Kidney epithelial cell (primary cell): ENCODE measurements around the gene EML4. TPM values are rescaled to one million over a fixed set of nuclear protein-coding genes. Genes with fewer than 3 reads are reported as not detected.
"Not testable (repeated sequence)": the region's sequence is repeated elsewhere in the genome, so short reads cannot be mapped to it uniquely, and the experiment has no call there.

Source experiments
- DNase-seq: peaks from one replicate; pipeline ENCODE4 v3.0.0-alpha.2; 2010; ENCODE audit warnings: low read depth
- H3K27me3 ChIP-seq: 2 replicates; pipeline ENCODE4 v1.6.0; 2011; ENCODE audit warnings: low read length; ENCODE audit not compliant: control insufficient read depth, insufficient read depth
- H3K36me3 ChIP-seq: 2 replicates; pipeline ENCODE4 v1.5.1; 2011; ENCODE audit warnings: low read length; ENCODE audit not compliant: control insufficient read depth, insufficient read depth
- H3K4me3 ChIP-seq: 2 replicates; pipeline ENCODE4 v1.5.1; 2011; ENCODE audit warnings: low read depth, mild to moderate bottlenecking, control low read depth, low read length
- CTCF ChIP-seq: IDR thresholded peaks from 2 replicates; pipeline ENCODE4 v1.5.1; 2011; ENCODE audit warnings: mild to moderate bottlenecking, moderate library complexity, low read length, control low read depth, inconsistent platforms; ENCODE audit not compliant: insufficient read depth, poor library complexity, severe bottlenecking
- total RNA-seq: library from RNA; depleted of rRNA; stranded (reverse); fragments of >200 nt; gene quantifications from 2 replicates; pipeline ENCODE4 v1.2.3, GENCODE V29; 2015

The EML4 gene
- total RNA-seq, 1 donor from 2014 or later, result 33.8 TPM

DNA sequence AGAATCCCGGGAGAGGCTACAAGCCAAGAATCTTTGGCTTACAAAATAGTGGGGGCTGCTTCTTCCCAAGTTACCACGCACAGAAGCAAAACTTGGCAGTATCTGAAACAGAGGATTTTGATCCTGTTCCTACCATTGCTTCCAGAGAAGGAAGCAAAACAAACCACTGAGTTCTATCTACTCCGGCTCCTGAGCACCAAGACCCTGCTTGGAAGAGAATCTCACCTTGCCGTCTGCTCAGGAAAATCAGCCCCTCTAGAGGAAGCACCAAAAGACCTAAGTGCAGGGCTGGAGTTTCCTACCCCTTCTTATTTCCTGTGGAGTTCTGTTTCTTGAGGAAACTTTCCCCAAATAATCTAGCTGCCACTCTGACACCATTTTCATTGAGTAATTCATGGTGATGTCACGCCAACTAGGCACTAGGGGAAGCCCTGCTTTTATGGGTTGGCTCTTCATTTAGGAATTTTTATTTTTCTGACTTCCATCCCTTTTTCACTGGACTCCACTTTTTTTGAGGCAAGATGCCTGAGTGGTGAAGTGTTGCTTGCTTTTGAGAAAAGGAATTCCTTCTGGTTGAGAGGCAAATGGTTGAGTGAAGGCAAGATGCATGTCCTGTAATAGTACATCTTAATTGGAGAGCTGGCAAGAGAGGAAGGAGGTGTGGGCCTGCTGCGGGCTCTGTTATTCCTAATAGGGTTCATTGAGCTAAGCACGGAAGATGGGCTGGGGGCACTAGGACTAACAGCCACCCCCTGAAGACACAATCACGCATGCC lies 36.8 kb upstream of the EML4 start:
- no peak for DNase-seq

DNA sequence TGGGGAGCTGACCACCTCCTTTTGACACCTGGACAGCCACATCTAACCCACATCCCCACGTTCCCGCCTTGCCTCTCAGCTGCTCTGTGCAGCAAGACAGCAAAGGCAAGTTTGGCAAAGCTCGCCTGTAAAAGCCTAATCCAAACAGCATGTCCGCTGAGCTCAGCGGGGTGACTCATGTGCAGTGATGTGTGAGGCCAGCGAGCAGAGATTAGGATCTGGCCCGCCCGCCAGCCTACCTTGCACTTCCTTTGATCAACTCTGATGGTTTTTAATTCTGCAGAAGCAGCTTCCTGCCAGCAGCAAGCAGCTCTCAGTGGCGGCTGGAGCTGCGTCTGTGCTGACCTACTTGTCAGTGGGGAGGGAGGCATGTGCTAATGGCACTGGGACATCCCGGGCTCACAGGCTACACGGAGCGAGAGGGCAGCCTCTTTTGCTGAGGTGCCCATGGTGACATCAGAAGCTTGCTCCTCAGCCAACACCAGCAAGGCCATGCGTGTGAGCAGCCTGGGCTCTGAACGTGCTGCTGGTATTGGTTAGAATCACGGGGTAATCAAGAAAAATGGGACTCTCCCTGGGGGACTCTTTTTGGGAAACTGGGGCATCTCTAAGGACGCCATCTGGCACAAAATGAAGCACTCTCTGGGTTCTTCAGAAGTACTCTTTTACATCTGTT lies 36.0 kb upstream of the EML4 start:
- Histone ChIP-seq H3K27me3 (no peaks in the 10 kb centered on the region), H3K4me3 (no peak overlapping the region), H3K36me3 (no peaks in the 10 kb centered on the region)
- TF ChIP-seq CTCF, result no peak
- DNase-seq, result peak; percentile 93

More for the DNA sequence above, 36.8 kb upstream of the EML4 start:
- Histone ChIP-seq H3K27me3 (no peaks in the 10 kb centered on the region), H3K36me3 (no peaks in the 10 kb centered on the region), H3K4me3 (no peak overlapping the region)
- TF ChIP-seq CTCF, result no peak

- Histone ChIP-seq H3K36me3 (no peaks in the 10 kb centered on the region), H3K27me3 (no peaks in the 10 kb centered on the region), H3K4me3 (no peak overlapping the region)
- no peak for TF ChIP-seq CTCF
- no peak for DNase-seq
Measured at GRCh38 chr2:42133771-42134195, 35.4 kb upstream of the EML4 start.

- not testable (repeated sequence) for DNase-seq, H3K27me3 ChIP-seq, H3K36me3 ChIP-seq, H3K4me3 ChIP-seq
Measured at GRCh38 chr2:42134401-42134932, 34.7 kb upstream of the EML4 start.

- Histone ChIP-seq H3K27me3 (no peaks in the 10 kb centered on the region), H3K4me3 (no peak overlapping the region), H3K36me3 (no peaks in the 10 kb centered on the region)
- no peak for DNase-seq
- TF ChIP-seq CTCF, result no peak
Measured at GRCh38 chr2:42135381-42136312, 33.5 kb upstream of the EML4 start.

DNA sequence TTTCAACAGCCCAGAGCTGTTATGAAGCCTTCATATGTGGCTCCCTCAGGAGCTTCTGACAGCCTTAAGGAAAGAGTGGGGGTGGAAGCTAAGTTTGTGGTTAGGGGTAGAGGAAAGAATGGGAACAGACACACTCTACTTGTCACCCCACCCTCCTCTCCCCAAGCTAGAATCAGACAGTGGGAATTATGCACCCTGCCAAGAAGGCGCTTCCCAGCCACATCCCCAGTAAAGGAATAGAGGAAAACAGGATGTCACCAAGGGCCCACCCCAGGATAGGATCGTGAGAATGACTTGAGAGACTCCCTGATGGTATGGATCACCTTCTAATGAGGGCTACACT lies 32.4 kb upstream of the EML4 start:
- H3K4me3 ChIP-seq, result no peak overlapping the region
- no peak for TF ChIP-seq CTCF
- H3K27me3 ChIP-seq, result no peaks in the 10 kb centered on the region
- H3K36me3 ChIP-seq, result no peaks in the 10 kb centered on the region
- DNase-seq, result no peak
